HT1080 (cell line): ENCODE data around the gene TEX38. TPM values are rescaled to one million over a fixed set of nuclear protein-coding genes. Genes with fewer than 3 reads are reported as not detected.
"Not testable (repeated sequence)": the region's sequence is repeated elsewhere in the genome, so short reads cannot be mapped to it uniquely, and the experiment has no call there.

Source experiments
- DNase-seq: peaks from one replicate; pipeline ENCODE4 v3.0.0-alpha.2; 2015; ENCODE audit warnings: low read depth
- total RNA-seq: library from RNA; depleted of rRNA; stranded (reverse); fragments of >200 nt; shearing (Covaris generic); gene quantifications from 2 replicates; pipeline ENCODE4 v1.2.3, GENCODE V29; 2014

The TEX38 gene
- total RNA-seq, 1 experiment from 2014 or later: not detected

GRCh38 chr1:46687093-46687659, 15.5 kb downstream of the TEX38 start:
- peak; percentile 29 for DNase-seq

- DNase-seq: no peak
These were observed 16.4 kb downstream of the TEX38 start for GRCh38 chr1:46687921-46688509.

- DNase-seq: no peak
These were observed 17.7 kb downstream of the TEX38 start for GRCh38 chr1:46689356-46689755.

- DNase-seq: no peak
These were observed 18.2 kb downstream of the TEX38 start for GRCh38 chr1:46689897-46690296.

GRCh38 chr1:46690931-46691421, 19.3 kb downstream of the TEX38 start:
- no peak for DNase-seq

GRCh38 chr1:46691997-46692790, 20.5 kb downstream of the TEX38 start:
- no peak for DNase-seq

GRCh38 chr1:46692811-46693770, 21.4 kb downstream of the TEX38 start:
- DNase-seq: no peak

GRCh38 chr1:46694676-46695075, 23.0 kb downstream of the TEX38 start:
- not testable (repeated sequence) for DNase-seq

GRCh38 chr1:46697053-46697452, 25.4 kb downstream of the TEX38 start:
- no peak for DNase-seq

- no peak for DNase-seq
These were observed 28.0 kb downstream of the TEX38 start for GRCh38 chr1:46699666-46700065.

GRCh38 chr1:46703927-46704641, 32.4 kb downstream of the TEX38 start:
- no peak for DNase-seq

- DNase-seq: peak; percentile 37
These were observed 33.8 kb downstream of the TEX38 start for GRCh38 chr1:46705408-46705807.

GRCh38 chr1:46708121-46708520, 36.5 kb downstream of the TEX38 start:
- no peak for DNase-seq

- DNase-seq: no peak
These were observed 43.3 kb downstream of the TEX38 start for GRCh38 chr1:46714976-46715375.

- no peak for DNase-seq
These were observed 46.0 kb downstream of the TEX38 start for GRCh38 chr1:46717654-46718053.

GRCh38 chr1:46718340-46718726, 46.7 kb downstream of the TEX38 start:
- DNase-seq: no peak

GRCh38 chr1:46718727-46719622, 47.3 kb downstream of the TEX38 start, which contains the start of gene EFCAB14:
Gene EFCAB14, minus strand, starts transcription at chr1:46719114. Its CDS starts 1,027 bp downstream, at chr1:46718087.
- peak; percentile 92 for DNase-seq

- DNase-seq: no peak
These were observed 48.0 kb downstream of the TEX38 start for GRCh38 chr1:46719689-46720088.

GRCh38 chr1:46720319-46720718, 48.7 kb downstream of the TEX38 start:
- not testable (repeated sequence) for DNase-seq
